ENCODE data around the gene IL34. TPM values are rescaled to one million over a fixed set of nuclear protein-coding genes. Genes with fewer than 3 reads are reported as not detected.
"Not testable (repeated sequence)": the region's sequence is repeated elsewhere in the genome, so short reads cannot be mapped to it uniquely, and the experiment has no call there.

Gene IL34
- total and polyA plus RNA-seq, 4 donors, result 0.25 to 0.93 (median 0.42) TPM

DNA sequence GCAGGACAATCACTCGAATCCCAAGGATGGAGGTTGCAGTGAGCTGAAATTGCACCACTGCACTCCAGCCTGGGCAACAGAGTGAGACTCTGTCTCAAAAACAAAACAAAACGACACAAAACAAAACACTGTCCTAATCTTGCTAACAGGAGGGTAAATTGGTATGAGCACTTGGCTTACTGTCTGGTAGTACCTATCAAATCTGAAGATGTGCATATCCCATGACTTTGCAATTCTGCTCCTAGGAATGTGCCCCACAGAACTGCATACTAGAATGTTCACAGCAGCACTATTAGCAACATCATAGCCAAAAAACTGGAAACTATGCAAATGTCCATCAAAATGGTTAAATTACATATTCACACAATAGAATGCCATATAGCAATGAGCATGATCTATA, 23.8 kb downstream of the IL34 start:
- no peak overlapping the region for H3K9ac ChIP-seq (ENCODE audit: low read depth in 1 of 2, low read length in 2 of 2)
- H3K4me3 ChIP-seq (ENCODE audit: low read depth in 1 of 3, low read length in 3 of 3), result no peak overlapping the region
- H3K27ac ChIP-seq (ENCODE audit: low read depth in 1 of 2, low read length in 2 of 2), result no peak overlapping the region
- DNase-seq (ENCODE audit: low spot score), result no peak
- H3K4me1 ChIP-seq (ENCODE audit: control insufficient read depth in 4 of 4, insufficient read depth in 4 of 4, low read length in 3 of 4), result no peaks in the 10 kb centered on the region
- peaks cover 35 to 84% (median 69%) of the 10 kb centered on the region in 4 donors for H3K36me3 ChIP-seq (ENCODE audit: control insufficient read depth in 4 of 4, insufficient read depth in 3 of 4, low read depth in 1 of 4, low read length in 3 of 4)
- H3K27me3 ChIP-seq (ENCODE audit: control insufficient read depth in 4 of 4, insufficient read depth in 4 of 4, low read length in 3 of 4), result no peaks in the 10 kb centered on the region
- 88% methylated on average over 2 of the region's 2 CpGs for WGBS
- TF ChIP-seq HNF4A (conservative IDR thresholded peaks at IDR 0.05) (no peak), RAD21 (IDR thresholded peaks at IDR 0.05) (no peak), RXRA (IDR thresholded peaks at IDR 0.05) (no peak)
- TF ChIP-seq, protein P1, sequence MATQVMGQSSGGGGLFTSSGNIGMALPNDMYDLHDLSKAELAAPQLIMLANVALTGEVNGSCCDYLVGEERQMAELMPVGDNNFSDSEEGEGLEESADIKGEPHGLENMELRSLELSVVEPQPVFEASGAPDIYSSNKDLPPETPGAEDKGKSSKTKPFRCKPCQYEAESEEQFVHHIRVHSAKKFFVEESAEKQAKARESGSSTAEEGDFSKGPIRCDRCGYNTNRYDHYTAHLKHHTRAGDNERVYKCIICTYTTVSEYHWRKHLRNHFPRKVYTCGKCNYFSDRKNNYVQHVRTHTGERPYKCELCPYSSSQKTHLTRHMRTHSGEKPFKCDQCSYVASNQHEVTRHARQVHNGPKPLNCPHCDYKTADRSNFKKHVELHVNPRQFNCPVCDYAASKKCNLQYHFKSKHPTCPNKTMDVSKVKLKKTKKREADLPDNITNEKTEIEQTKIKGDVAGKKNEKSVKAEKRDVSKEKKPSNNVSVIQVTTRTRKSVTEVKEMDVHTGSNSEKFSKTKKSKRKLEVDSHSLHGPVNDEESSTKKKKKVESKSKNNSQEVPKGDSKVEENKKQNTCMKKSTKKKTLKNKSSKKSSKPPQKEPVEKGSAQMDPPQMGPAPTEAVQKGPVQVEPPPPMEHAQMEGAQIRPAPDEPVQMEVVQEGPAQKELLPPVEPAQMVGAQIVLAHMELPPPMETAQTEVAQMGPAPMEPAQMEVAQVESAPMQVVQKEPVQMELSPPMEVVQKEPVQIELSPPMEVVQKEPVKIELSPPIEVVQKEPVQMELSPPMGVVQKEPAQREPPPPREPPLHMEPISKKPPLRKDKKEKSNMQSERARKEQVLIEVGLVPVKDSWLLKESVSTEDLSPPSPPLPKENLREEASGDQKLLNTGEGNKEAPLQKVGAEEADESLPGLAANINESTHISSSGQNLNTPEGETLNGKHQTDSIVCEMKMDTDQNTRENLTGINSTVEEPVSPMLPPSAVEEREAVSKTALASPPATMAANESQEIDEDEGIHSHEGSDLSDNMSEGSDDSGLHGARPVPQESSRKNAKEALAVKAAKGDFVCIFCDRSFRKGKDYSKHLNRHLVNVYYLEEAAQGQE (IDR thresholded peaks at IDR 0.05), result no peak
- no peaks in the 10 kb centered on the region for H3K9me3 ChIP-seq (ENCODE audit: control insufficient read depth in 4 of 4, low read length in 3 of 4)

DNA sequence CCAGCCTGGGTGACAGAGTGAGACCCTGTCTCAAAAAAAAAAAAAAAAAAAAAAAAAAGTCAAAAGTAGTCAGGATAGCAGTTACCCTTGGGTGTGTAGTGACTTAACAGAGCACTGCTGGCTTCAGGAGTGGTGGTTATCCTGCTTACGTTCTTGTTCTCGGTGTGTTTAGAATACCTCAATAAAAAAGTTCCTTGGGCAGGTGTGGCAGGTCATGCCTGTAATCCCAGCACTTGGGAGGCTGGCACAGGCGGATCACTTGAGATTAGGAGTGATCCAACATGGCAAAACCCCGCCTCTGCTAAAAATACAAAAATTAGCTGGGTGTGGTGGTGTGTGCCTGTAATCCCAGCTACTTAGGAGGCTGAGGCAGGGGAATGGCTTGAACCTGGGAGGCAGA, 24.6 kb downstream of the IL34 start:
- not testable (repeated sequence) for H3K9me3 ChIP-seq (ENCODE audit: control insufficient read depth in 4 of 4, low read length in 3 of 4); H3K27ac ChIP-seq (ENCODE audit: low read depth in 1 of 2, low read length in 2 of 2); H3K27me3 ChIP-seq (ENCODE audit: control insufficient read depth in 4 of 4, insufficient read depth in 4 of 4, low read length in 3 of 4); DNase-seq (ENCODE audit: low spot score); H3K4me1 ChIP-seq (ENCODE audit: control insufficient read depth in 4 of 4, insufficient read depth in 4 of 4, low read length in 3 of 4); H3K4me3 ChIP-seq (ENCODE audit: low read depth in 1 of 3, low read length in 3 of 3); H3K9ac ChIP-seq (ENCODE audit: low read depth in 1 of 2, low read length in 2 of 2)
- H3K36me3 ChIP-seq (ENCODE audit: control insufficient read depth in 4 of 4, insufficient read depth in 3 of 4, low read depth in 1 of 4, low read length in 3 of 4), result peaks cover 29 to 84% (median 65%) of the 10 kb centered on the region in 4 donors
- 88% methylated on average over 4 of the region's 4 CpGs for WGBS

DNA sequence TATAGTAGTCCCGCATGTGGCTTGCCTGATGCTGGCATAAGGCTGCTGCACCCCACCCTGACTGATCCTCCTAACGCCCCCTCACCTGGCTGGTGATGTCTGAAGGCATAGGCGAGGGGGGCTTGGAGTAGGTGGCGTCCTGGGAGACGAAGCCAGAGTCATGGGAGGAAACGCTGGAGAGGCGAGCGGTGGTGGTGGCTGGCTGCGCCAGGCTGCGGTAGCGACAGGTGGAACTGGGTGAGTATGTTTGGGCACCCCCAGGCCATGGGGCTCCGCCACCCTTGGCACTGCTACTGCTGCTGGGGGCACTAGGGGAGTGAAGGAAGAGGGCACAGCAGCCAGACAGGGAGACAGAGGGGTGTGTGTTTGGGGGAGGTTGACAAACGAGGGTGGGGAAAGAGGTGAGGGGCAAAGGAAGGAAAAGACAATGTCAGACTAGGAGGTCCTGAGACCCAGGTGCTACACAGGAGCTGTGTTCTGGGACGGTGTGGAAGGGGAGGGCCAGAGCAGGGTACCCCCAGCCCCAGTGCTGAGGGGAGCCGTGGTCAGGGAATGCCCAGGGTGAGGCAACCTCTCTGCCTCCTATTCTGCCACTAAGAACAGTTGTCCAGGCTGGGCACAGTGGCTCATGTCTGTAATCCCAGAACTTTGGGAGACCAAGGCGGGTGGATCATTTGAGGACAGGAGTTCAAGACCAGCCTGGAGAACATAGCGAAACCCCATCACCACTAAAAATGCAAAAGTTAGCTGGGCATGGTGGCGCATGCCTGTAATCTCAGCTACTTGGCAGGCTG, 28.1 kb downstream of the IL34 start:
- 92% methylated on average over 18 of the region's 18 CpGs for WGBS
- H3K9me3 ChIP-seq (ENCODE audit: control insufficient read depth in 4 of 4, low read length in 3 of 4), result no peaks in the 10 kb centered on the region
- H3K27ac ChIP-seq (ENCODE audit: low read depth in 1 of 2, low read length in 2 of 2), result no peak overlapping the region
- no peaks in the 10 kb centered on the region for H3K4me1 ChIP-seq (ENCODE audit: control insufficient read depth in 4 of 4, insufficient read depth in 4 of 4, low read length in 3 of 4)
- peaks cover 31 to 87% (median 55%) of the 10 kb centered on the region in 4 donors for H3K36me3 ChIP-seq (ENCODE audit: control insufficient read depth in 4 of 4, insufficient read depth in 3 of 4, low read depth in 1 of 4, low read length in 3 of 4)
- DNase-seq (ENCODE audit: low spot score), result no peak
- H3K9ac ChIP-seq (ENCODE audit: low read depth in 1 of 2, low read length in 2 of 2), result no peak overlapping the region
- TF ChIP-seq, protein P2, sequence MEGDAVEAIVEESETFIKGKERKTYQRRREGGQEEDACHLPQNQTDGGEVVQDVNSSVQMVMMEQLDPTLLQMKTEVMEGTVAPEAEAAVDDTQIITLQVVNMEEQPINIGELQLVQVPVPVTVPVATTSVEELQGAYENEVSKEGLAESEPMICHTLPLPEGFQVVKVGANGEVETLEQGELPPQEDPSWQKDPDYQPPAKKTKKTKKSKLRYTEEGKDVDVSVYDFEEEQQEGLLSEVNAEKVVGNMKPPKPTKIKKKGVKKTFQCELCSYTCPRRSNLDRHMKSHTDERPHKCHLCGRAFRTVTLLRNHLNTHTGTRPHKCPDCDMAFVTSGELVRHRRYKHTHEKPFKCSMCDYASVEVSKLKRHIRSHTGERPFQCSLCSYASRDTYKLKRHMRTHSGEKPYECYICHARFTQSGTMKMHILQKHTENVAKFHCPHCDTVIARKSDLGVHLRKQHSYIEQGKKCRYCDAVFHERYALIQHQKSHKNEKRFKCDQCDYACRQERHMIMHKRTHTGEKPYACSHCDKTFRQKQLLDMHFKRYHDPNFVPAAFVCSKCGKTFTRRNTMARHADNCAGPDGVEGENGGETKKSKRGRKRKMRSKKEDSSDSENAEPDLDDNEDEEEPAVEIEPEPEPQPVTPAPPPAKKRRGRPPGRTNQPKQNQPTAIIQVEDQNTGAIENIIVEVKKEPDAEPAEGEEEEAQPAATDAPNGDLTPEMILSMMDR (IDR thresholded peaks at IDR 0.05; ENCODE audit: low read depth, low read length, missing input control), result no peak
- no peak for TF ChIP-seq FOXA1 (IDR thresholded peaks at IDR 0.05)
- no peak for TF ChIP-seq GABPA (IDR thresholded peaks at IDR 0.05 in 1 of 2, conservative IDR thresholded peaks at IDR 0.05 in 1 of 2)
- TF ChIP-seq, protein P3, sequence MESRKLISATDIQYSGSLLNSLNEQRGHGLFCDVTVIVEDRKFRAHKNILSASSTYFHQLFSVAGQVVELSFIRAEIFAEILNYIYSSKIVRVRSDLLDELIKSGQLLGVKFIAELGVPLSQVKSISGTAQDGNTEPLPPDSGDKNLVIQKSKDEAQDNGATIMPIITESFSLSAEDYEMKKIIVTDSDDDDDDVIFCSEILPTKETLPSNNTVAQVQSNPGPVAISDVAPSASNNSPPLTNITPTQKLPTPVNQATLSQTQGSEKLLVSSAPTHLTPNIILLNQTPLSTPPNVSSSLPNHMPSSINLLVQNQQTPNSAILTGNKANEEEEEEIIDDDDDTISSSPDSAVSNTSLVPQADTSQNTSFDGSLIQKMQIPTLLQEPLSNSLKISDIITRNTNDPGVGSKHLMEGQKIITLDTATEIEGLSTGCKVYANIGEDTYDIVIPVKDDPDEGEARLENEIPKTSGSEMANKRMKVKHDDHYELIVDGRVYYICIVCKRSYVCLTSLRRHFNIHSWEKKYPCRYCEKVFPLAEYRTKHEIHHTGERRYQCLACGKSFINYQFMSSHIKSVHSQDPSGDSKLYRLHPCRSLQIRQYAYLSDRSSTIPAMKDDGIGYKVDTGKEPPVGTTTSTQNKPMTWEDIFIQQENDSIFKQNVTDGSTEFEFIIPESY (IDR thresholded peaks at IDR 0.05), result no peak
- no peak for TF ChIP-seq EGR1 (IDR thresholded peaks at IDR 0.05; ENCODE audit: low read depth in 2 of 2)
- TF ChIP-seq, protein P4, sequence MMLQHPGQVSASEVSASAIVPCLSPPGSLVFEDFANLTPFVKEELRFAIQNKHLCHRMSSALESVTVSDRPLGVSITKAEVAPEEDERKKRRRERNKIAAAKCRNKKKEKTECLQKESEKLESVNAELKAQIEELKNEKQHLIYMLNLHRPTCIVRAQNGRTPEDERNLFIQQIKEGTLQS (IDR thresholded peaks at IDR 0.05), result no peak
- TF ChIP-seq NR2F2 (IDR thresholded peaks at IDR 0.05), result no peak
- TF ChIP-seq, protein P1 (IDR thresholded peaks at IDR 0.05), result no peak
- no peak for TF ChIP-seq SP1 (IDR thresholded peaks at IDR 0.05)
- no peak for TF ChIP-seq HNF4G (IDR thresholded peaks at IDR 0.05)
- TF ChIP-seq, protein P5, sequence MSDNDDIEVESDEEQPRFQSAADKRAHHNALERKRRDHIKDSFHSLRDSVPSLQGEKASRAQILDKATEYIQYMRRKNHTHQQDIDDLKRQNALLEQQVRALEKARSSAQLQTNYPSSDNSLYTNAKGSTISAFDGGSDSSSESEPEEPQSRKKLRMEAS (IDR thresholded peaks at IDR 0.05), result no peak
- no peaks in the 10 kb centered on the region for H3K27me3 ChIP-seq (ENCODE audit: control insufficient read depth in 4 of 4, insufficient read depth in 4 of 4, low read length in 3 of 4)
- no peak overlapping the region for H3K4me3 ChIP-seq (ENCODE audit: low read depth in 1 of 3, low read length in 3 of 3)
